ENCODE results near the gene CCDC177.
A peak's percentile ranks its signal among the peaks of the same experiment; 100 is the strongest.
"Not testable (repeated sequence)": the region's sequence is repeated elsewhere in the genome, so short reads cannot be mapped to it uniquely, and the experiment has no call there.

The CCDC177 gene

DNA sequence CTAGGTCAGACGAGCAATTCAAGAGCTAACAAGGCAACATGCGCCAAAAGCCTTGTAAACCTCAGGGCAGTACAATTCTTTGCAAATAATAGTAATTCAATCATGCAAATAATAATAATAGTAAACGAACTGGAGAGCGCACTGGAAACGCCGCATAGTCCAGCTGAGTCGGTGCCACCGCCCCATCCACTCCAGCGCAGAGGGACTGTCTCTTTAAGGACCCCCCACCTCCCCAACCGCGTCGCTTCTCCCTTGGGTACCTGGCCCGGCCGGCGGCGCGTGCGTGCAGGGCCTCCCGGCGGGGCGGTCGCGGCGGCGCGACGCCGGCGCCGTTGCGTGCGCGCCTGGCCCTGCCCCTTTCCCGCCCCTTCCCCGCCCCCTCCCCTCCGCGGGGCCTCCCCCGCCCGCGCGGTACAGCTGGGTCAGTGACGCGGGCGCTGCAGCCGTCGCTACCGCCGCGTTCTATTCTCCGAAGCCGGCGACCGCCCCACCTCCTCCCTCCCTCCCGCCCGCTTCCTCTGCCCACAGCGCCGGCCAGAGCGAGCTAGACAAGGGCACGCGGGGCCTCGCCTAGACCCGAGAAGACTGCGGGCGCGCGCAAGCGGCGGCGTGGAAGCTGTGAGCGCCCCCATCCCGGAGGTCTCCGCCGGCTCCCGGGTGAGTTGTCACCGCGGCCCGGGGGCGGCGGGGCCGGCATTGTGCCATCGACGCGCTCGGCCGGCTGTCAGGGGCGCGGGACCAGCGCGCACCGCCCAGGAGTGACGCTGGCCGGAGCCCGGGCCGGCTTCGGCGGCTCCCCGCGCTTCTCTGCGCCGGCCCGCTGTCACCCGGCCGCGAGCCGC, 36.7 kb upstream of the CCDC177 start, which contains the start of gene SUSD6:
Gene SUSD6, plus strand, starts transcription at position 425 of the 842 bp plus-strand sequence. CDS start 46,997 bp downstream, outside the sequence.
- H3K27ac ChIP-seq, result peak within 1 kb of the TSS; percentile 83

DNA sequence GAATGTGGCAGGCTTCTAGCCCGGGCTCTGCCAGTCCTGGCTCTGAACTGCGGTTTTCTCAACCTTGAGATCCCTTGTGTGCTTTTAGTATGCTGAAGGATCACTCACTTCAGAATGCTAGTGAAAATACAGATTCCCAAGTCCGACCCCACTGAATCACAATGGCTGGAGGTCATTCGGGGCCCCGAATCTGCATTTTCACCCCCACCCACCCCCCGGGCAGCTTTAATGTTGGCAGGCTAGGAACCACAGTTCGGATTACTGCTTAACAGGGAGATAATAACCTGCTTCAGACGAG, 36.2 kb upstream of the CCDC177 start:
- TF ChIP-seq, protein P1, sequence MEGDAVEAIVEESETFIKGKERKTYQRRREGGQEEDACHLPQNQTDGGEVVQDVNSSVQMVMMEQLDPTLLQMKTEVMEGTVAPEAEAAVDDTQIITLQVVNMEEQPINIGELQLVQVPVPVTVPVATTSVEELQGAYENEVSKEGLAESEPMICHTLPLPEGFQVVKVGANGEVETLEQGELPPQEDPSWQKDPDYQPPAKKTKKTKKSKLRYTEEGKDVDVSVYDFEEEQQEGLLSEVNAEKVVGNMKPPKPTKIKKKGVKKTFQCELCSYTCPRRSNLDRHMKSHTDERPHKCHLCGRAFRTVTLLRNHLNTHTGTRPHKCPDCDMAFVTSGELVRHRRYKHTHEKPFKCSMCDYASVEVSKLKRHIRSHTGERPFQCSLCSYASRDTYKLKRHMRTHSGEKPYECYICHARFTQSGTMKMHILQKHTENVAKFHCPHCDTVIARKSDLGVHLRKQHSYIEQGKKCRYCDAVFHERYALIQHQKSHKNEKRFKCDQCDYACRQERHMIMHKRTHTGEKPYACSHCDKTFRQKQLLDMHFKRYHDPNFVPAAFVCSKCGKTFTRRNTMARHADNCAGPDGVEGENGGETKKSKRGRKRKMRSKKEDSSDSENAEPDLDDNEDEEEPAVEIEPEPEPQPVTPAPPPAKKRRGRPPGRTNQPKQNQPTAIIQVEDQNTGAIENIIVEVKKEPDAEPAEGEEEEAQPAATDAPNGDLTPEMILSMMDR (conservative IDR thresholded peaks at IDR 0.05), result no peak
- peak overlapping the region; percentile 83 for H3K27ac ChIP-seq

More for the DNA sequence above, 36.7 kb upstream of the CCDC177 start, which contains the start of gene SUSD6:
- TF ChIP-seq, protein P1 (conservative IDR thresholded peaks at IDR 0.05), result no peak

DNA sequence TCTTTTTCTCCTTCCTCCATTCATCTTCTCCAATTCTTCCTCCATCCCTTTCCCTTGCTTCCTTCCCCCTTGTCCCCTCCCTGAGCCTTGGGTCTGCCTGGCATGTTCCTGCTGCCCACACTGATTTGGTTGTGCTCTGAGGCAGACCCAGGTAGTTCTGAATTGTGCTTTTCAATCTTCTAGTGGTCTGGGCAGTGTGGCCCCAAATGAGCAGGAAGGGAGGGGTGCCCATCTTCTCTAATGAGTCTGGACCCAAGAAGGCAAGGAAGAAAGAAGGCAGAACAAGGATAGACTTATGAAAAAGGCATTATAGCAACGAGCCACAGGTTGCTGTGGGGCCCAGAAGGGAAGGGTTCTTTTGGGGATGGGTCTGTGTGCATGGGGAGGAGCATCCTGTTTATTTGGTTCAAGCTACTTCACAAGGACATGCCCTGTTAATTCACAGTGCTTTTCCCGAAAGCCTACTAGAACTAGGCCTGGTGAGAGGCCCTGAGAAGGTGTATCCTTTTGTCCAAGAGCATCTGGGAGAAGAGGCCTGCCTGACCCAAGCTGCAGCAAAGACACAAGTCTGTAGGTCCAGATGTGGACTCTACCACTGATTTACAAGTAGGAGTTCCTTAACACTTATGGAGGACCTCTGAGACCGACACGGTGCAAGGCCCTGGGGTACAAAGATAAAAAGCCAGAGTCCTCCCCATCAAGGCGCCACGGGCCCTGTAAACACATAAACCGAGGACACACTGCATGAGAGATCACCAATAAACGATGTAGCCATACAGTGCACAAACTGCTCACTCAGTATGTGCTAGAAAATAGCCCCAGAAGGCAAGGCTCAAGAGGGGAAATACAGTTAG, 35.6 kb upstream of the CCDC177 start:
- TF ChIP-seq, protein P1 (conservative IDR thresholded peaks at IDR 0.05), result no peak
- peak overlapping the region; percentile 83 for H3K27ac ChIP-seq

DNA sequence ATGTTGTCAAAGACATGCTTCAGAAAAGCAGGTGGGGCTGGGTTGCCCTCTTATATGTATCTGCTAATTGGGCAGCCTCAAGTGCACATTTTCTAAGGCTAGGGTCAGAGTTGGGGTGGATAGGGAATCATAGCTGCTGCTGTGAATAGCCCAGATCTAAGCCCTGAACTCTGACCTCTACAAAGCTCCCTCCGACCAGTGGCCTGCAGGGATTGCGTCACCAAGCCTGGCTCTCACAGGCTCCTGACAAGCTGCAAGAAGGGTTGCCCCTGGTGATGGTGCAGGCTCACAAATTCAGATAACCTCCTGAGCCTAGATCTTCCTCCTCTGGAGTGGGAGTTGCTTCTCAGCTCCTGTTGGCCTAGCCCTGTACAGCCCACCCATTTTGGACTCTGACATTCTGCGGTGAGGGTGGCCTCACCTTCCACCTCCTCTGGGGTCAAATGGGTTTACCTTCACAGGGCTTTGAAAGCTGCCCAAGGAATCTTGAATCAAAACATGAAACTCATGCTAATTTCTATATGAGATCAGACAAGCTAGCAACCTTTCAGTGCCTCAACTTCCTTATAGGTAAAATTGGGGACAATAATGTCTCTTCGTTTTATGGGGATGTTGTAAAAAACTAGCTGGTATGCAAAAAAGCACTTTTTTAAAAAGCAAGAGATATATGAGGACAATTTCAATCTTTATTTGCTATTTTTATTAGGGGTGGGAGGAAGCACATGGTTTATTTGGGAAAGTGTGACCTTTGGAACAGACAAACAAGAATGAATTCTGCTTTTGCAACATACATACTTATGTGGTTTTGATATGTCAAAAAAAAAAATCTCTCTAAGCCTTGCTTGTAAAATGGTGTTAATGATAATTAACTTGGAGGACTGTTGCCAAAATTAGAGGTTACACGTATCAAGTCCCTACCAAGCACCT, 31.9 kb upstream of the CCDC177 start:
- peak overlapping the region; percentile 23; the same call in 1 of the 2 replicates for H3K27ac ChIP-seq
- TF ChIP-seq, protein P1 (conservative IDR thresholded peaks at IDR 0.05), result no peak

DNA sequence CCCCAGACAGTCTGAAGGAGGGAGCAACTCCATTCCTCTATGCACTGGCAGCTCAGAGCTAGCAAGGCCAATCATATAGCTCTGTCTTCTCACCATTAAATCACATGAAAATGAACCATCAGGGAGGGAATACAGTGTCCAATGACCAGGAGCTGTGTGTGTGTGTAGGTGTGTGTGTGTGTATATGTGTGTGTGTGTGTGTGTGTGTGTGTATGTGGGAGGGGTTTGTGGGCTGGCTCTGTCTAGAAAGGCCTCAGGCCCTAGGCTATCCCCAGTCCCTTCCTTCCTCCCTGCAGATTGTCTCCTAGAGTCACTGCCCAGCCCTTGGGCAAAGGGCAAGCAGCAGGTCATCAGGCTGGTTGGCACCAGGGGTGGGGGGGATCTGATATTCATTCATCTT, 31.1 kb upstream of the CCDC177 start:
- TF ChIP-seq, protein P1 (conservative IDR thresholded peaks at IDR 0.05), result no peak
- no peak overlapping the region for H3K27ac ChIP-seq

DNA sequence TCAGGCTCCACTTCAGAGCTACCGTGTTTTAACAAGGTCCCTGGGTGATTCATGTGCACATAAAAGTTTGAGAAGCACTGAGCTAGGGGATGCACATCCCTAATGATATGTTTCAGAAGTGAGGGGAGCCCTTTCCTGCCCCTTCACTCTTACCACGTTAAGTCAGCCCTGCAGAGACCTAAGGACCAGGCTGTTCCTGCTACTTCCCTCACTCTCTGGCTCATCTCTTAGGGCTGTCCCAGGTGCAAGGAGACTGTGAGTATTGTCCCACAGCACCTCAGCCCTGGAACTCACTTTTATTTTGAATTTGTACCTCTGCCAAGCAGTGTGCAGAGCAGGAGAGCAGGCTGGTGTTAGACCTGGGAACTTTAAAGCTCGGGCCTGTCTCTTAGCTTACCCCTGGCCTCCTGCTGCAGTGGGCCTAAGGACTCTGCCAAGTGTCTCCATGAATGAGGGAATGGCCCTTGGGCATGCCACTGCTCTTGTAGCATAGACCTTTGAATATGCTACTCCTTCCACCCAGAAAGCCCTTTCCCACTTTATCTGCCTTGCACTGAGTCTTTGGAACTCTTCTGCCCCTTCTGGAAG, 25.7 kb upstream of the CCDC177 start:
- H3K27ac ChIP-seq, result no peak overlapping the region
- TF ChIP-seq, protein P1 (conservative IDR thresholded peaks at IDR 0.05), result no peak

DNA sequence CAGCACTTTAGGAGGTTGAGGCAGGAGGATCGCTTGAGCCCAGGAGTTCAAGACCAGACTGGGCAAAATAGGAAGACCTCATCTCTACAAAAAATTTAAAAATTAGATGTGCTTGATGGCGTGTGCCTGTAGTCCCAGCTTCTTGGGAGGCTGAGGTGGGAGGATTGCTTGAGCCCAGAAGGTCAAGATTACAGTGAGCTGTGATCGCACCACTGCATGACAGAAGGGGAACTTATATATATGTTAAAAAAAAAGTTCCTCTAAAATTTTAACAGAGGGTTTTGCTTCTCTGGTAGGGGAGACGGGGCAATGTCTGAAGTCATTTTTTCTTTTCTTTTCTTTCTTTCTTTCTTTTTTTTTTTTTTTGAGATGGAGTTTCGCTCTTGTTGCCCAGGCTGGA, 24.8 kb upstream of the CCDC177 start:
- H3K27ac ChIP-seq, result not testable (repeated sequence)

Measured in VCaP (cell line).